Astrocyte (in vitro differentiated cells and primary cell): Measurements from ENCODE around the gene GSKIP.

Source experiments
- EZH2 ChIP-seq: IDR thresholded peaks from 2 replicates; pipeline ENCODE4 v1.6.1; 2012; ENCODE audit warnings: mild to moderate bottlenecking, low read length, inconsistent platforms; ENCODE audit not compliant: insufficient read depth
- TF ChIP-seq, protein P1 (sequence below): IDR thresholded peaks from 2 replicates; pipeline ENCODE4 v1.5.1; 2011; ENCODE audit warnings: low read depth, mild to moderate bottlenecking, inconsistent platforms, low read length, moderate library complexity; ENCODE audit not compliant: insufficient read depth

DNA sequence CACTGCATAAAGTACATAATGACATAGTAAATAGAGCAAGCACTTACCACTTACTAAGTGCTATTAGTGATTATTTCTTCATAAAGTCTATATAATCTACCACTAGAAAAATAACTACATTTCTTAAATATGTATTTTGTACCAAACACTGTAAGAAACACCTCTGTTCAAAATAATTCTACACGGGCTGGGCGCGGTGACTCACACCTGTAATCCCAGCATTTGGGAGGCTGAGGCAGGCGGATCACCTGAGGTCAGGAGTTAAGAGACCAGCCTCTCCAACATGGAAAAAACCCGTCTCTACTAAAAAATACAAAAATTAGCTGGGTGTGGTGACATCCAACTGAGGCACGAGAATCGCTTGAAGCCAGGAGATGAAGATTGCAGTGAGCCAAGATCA lies 39.1 kb upstream of the GSKIP start:
- TF ChIP-seq, protein P1, sequence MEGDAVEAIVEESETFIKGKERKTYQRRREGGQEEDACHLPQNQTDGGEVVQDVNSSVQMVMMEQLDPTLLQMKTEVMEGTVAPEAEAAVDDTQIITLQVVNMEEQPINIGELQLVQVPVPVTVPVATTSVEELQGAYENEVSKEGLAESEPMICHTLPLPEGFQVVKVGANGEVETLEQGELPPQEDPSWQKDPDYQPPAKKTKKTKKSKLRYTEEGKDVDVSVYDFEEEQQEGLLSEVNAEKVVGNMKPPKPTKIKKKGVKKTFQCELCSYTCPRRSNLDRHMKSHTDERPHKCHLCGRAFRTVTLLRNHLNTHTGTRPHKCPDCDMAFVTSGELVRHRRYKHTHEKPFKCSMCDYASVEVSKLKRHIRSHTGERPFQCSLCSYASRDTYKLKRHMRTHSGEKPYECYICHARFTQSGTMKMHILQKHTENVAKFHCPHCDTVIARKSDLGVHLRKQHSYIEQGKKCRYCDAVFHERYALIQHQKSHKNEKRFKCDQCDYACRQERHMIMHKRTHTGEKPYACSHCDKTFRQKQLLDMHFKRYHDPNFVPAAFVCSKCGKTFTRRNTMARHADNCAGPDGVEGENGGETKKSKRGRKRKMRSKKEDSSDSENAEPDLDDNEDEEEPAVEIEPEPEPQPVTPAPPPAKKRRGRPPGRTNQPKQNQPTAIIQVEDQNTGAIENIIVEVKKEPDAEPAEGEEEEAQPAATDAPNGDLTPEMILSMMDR: no peak
- TF ChIP-seq EZH2: no peak
